ENCODE results near the gene CRYL1.

CRYL1 gene

DNA sequence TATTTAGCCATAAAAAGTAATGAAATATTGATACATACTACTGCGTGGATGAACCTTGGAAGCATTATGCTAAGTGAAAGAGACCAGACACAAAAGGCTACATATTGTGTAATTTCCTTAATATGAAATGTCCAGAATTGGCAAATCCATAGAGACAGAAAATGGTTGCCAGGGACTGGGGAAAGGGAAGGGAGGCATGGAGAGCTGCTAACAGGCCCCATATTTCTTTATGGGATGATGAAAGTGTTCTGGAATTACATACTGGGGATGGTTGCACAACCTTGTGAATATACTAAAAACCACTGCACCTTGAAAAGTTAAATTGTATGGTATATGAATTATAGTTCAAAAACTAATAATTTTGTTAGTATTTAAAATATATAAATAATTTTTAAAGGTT lies 44.9 kb upstream of the CRYL1 start:
- peaks cover 3% of the 10 kb centered on the region for H3K79me2 ChIP-seq
- no peaks in the 10 kb centered on the region for H3K27me3 ChIP-seq (ENCODE audit: control insufficient read depth, insufficient read depth, low read length)
- no peak overlapping the region for H3K27ac ChIP-seq
- no peak overlapping the region for H3K9ac ChIP-seq
- no peaks in the 10 kb centered on the region for H3K36me3 ChIP-seq (ENCODE audit: control insufficient read depth, insufficient read depth, low read length)
- peaks cover 2% of the 10 kb centered on the region for H3K4me1 ChIP-seq
- TF ChIP-seq, protein P1, sequence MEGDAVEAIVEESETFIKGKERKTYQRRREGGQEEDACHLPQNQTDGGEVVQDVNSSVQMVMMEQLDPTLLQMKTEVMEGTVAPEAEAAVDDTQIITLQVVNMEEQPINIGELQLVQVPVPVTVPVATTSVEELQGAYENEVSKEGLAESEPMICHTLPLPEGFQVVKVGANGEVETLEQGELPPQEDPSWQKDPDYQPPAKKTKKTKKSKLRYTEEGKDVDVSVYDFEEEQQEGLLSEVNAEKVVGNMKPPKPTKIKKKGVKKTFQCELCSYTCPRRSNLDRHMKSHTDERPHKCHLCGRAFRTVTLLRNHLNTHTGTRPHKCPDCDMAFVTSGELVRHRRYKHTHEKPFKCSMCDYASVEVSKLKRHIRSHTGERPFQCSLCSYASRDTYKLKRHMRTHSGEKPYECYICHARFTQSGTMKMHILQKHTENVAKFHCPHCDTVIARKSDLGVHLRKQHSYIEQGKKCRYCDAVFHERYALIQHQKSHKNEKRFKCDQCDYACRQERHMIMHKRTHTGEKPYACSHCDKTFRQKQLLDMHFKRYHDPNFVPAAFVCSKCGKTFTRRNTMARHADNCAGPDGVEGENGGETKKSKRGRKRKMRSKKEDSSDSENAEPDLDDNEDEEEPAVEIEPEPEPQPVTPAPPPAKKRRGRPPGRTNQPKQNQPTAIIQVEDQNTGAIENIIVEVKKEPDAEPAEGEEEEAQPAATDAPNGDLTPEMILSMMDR (IDR thresholded peaks at IDR 0.05): no peak
- H3K4me2 ChIP-seq (ENCODE audit: low read length): no peak overlapping the region
- no peaks in the 10 kb centered on the region for H3K9me3 ChIP-seq (ENCODE audit: control insufficient read depth, low read length)
- no peak overlapping the region for H2AFZ ChIP-seq
- H3K4me3 ChIP-seq (ENCODE audit: low read depth, low read length): no peak overlapping the region

DNA sequence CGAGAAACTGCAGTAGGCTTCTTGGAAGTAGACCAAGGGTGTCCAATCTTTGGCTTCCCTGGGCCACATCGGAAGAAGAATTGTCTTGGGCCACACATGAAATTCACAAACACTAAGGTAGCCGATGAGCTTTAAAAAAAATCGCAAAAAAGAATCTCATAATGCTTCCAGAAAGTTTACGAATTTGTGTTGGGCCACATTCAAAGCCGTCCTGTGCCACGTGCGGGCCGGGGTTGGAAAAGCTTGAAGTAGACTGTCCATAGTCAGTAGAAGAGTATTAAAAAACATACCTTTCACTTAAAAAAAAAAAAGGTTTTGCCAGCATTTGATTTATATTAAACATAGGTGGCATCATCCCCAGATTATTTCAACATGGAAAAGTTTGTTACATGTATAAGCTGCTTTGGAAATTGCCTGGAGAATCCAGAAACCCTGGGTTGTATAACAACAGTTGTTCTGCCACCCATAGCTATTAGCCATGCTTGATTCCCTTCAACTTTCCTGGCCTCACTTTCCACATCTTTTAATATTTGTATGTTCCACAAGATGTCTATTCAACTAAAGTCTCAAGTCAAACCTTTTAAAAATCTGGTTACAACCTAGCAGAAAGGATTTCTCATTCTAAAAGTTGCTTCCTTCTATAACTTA lies 42.3 kb upstream of the CRYL1 start:
- Histone ChIP-seq H3K4me1 (peaks cover 2% of the 10 kb centered on the region), H3K36me3 (ENCODE audit: control insufficient read depth, insufficient read depth, low read length) (no peaks in the 10 kb centered on the region), H3K4me3 (ENCODE audit: low read depth, low read length) (peak overlapping the region; percentile 67), H3K9me3 (ENCODE audit: control insufficient read depth, low read length) (no peaks in the 10 kb centered on the region), H3K79me2 (peaks cover 3% of the 10 kb centered on the region), H2AFZ (peak overlapping the region; percentile 94), H3K9ac (no peak overlapping the region), H3K4me2 (ENCODE audit: low read length) (peak overlapping the region; percentile 62), H3K27ac (peak overlapping the region; percentile 95), H3K27me3 (ENCODE audit: control insufficient read depth, insufficient read depth, low read length) (no peaks in the 10 kb centered on the region)
- TF ChIP-seq, protein P1 (IDR thresholded peaks at IDR 0.05): no peak

GRCh38 chr13:20566898-20567874 lies 41.5 kb upstream of the CRYL1 start, which contains the start of gene IFT88:
Gene IFT88, plus strand, starts transcription at chr13:20567157. Its CDS starts 7,229 bp downstream, at chr13:20574386.
- H3K36me3 ChIP-seq (ENCODE audit: control insufficient read depth, insufficient read depth, low read length): no peaks in the 10 kb centered on the region
- H3K4me1 ChIP-seq: peaks cover 2% of the 10 kb centered on the region
- H3K79me2 ChIP-seq: peaks cover 3% of the 10 kb centered on the region
- H3K4me3 ChIP-seq (ENCODE audit: low read depth, low read length): peak within 1 kb of the TSS; percentile 67
- peak within 1 kb of the TSS; percentile 29 for H3K9ac ChIP-seq
- H3K27me3 ChIP-seq (ENCODE audit: control insufficient read depth, insufficient read depth, low read length): no peaks in the 10 kb centered on the region
- peak within 1 kb of the TSS; percentile 62 for H3K4me2 ChIP-seq (ENCODE audit: low read length)
- peak within 1 kb of the TSS; percentile 95 for H3K27ac ChIP-seq
- no peaks in the 10 kb centered on the region for H3K9me3 ChIP-seq (ENCODE audit: control insufficient read depth, low read length)
- H2AFZ ChIP-seq: peak within 1 kb of the TSS; percentile 94
- TF ChIP-seq, protein P1 (IDR thresholded peaks at IDR 0.05): peak; percentile 9

GRCh38 chr13:20566468-20566897 lies 40.8 kb upstream of the CRYL1 start:
- Histone ChIP-seq H3K9me3 (ENCODE audit: control insufficient read depth, low read length) (no peaks in the 10 kb centered on the region), H3K4me2 (ENCODE audit: low read length) (peak overlapping the region; percentile 62), H3K27ac (peak overlapping the region; percentile 95), H3K4me1 (peaks cover 2% of the 10 kb centered on the region), H2AFZ (peak overlapping the region; percentile 94), H3K36me3 (ENCODE audit: control insufficient read depth, insufficient read depth, low read length) (no peaks in the 10 kb centered on the region), H3K27me3 (ENCODE audit: control insufficient read depth, insufficient read depth, low read length) (no peaks in the 10 kb centered on the region), H3K79me2 (peaks cover 3% of the 10 kb centered on the region), H3K4me3 (ENCODE audit: low read depth, low read length) (peak overlapping the region; percentile 67), H3K9ac (no peak overlapping the region)
- TF ChIP-seq, protein P1 (IDR thresholded peaks at IDR 0.05): no peak

Measured in parathyroid adenoma (tissue), 2 donors.